ENCODE measurements around the gene ATP7B.

The ATP7B gene

DNA sequence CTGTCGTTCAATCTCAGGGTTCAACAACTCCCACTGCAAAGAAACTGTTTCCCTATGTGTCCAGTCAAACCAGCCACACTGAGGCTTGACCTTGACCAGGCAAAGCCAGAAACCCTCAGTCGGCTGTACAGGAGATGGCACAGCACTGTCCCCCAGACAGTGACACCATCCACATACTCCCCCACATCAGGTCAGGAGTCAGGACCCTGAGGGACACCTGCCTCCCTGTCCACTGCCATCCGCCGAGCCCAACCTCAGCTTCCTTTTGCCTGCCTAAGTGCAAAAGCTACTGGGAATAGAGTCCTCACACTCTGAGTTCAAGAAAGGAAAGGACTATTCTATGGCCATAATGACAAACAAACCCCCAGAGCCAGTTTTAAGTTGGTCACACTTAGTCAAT lies 66.8 kb downstream of the ATP7B start:
- no peak for DNase-seq

DNA sequence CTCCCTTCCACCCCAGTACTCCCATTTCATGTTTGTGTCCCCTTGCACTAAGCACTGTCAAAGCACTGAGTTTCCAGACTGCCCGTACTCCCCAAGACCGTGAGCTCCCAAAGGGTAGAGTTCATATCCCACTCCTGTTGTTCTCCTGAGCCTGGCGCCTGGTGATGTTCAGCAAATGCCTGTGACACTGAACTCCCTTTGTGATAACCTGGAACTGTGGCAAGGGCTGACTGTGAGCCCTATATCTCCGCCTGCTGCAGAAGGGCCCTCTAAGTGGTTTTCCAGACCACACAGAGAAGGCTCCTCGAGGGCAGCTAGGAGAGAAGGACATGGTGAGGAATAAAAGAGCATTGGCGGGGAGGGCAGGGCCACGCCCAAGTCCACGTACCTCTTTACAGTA lies 67.5 kb downstream of the ATP7B start:
- no peak for DNase-seq

- DNase-seq, result peak in 1 of 2 experiments; percentile 37
Measured at GRCh38 chr13:51942189-51942588, 69.1 kb downstream of the ATP7B start.

GRCh38 chr13:51938454-51938853 lies 72.8 kb downstream of the ATP7B start:
- DNase-seq, result no peak

DNA sequence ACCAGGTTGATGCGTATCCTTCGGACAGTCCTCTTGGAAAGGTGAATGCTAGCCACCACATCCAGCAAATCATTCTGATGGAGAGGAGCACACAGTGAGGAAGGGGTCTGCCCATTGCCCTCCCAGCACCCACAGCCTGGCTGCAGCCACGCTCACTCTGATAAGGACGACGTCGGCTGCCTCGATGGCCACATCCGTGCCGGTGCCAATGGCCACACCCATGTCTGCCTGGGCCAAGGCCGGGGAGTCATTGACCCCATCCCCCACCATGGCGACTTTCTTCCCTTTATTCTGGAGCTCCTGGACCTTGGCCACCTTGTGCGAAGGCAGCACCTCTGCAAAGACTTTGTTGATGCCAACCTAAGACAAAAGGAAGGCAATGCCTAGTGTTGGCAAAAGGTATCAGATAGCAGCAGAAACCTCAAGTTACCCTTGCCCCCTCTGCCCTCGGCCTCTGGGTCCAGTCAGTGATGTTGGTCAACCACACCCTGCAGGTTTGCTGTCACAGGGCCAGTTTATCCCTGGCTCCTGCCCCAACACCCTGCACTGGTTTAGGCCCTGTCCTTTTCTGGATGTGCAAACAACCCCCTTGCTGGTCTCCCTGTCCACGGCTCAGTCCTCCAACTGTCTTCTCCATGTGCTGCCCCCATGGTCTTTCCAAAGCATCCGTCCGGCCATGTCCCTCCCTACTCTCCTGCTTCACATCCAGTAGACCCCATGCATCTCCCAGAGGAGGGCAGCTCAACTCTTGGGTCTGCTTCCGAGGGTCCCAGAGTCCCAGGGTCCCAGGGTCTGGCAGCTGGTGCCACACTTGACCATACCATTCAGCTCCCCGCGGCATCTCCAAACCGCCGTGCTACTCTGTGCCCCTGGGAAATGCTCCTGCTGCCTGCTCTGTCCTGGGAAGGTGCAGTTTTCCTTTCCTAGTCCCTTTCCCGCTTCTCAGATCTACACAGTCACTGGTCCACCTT lies 73.6 kb downstream of the ATP7B start:
- DNase-seq, result no peak

- DNase-seq, result no peak
Measured at GRCh38 chr13:51935326-51936171, 75.7 kb downstream of the ATP7B start.

DNA sequence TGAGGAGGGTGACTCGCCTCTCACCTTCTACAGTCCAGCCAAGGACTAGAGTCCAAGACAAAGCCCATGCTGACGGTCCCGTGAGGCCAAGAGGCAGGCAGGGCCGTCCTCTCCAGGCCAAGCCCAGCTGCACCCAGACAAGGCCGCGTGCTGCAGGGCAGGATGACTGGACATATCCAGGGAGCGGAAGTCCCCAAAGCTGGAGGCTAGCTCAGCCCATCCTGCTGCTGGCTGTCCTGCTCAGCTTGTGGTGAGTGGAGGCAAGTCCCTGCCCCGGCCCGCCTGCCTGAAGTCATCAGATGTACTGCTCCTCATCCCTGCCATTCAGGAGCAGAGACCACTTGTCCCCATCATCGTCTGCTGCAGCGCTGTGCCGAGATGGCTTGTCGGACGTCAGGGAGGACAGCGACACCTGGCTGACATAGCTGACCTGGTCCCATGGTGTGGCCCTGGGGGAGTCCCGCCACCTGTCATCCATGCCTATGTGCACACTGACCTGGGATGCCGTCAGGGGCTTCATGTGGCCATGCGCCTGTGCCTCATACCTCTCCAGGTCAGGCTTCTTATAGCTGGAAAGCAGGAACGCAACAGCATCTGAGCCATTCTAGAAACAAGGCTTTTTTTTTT lies 76.7 kb downstream of the ATP7B start:
- no peak for DNase-seq

- DNase-seq, result no peak
Measured at GRCh38 chr13:51933466-51934058, 77.7 kb downstream of the ATP7B start.

DNA sequence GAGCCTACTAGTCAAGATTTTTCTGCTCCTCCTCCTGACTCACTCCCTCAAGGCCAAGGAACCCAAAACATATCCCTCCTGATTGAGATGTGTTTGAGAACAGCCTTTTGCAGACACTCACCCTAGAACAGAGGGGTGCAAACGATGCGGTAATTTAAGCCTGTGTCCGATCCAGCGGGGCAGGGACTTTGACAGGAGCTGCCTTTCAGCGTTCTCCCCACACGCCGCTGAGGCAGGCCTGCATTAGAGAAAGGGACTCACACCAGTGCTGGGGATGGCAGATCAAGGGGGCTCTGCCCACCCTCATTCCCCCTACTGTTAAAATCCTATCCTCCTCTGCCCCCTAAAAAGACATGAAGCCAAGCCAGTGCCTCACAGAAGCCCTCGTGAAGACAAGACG lies 79.0 kb downstream of the ATP7B start:
- no peak for DNase-seq

DNA sequence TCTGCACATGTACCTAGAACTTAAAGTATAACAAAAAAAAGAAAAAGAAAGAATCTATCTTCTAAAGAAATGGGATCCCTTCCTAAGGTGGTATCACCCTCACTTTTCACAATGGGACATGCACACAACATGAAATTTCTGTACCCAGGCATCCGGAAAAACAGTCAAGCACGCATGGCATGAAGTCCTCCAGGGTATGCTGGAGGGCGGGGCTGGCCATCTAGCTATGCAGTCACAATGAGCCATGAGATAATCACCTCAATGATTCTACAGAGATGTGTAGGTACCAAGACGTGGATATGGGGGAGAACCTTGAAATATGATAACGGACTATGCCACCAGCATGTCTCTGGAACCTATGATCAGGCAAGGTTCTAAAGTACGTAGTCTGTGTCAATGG lies 79.6 kb downstream of the ATP7B start:
- DNase-seq, result no peak

DNA sequence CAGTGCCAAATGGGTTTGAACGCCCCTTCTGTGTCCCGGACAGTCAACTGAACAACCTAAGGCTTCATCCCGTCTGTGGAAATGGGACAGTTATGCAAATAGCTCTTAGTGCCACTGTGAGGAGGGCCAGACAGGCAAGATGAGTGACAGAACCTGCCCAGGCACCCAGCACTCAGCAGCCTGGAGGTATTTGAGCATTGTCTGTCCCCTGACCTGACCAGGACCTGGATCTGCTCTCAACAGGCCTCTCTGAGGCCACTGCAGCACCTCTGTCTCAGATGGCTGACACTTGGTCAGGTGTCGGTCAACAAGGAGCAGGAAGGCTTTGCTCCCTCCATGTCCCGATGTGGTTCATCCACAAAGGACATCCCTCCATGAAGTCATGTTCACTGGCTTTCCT lies 81.6 kb downstream of the ATP7B start:
- DNase-seq, result no peak

- DNase-seq, result peak; percentile 20 to 36
Measured at GRCh38 chr13:51928231-51928630, 83.0 kb downstream of the ATP7B start.

DNA sequence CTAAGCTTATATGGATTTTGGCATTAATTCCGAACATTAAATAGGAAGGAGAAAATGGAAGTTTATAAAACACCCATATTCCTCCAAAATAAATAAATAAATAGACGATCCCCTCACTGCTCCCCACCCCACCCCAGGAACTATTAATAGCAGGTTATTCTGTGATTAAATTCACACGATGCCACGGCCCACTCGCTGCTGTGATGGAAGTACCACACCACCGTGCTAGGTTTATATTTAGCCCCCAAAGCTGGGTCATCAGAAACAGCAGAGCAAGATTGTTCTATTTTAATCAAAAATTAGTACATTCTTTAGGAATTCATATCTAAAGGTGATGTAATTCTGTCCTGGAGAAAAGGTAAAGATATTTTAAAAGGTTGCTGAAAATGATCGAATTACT lies 84.1 kb downstream of the ATP7B start:
- no peak for DNase-seq

GRCh38 chr13:51926528-51926885 lies 84.7 kb downstream of the ATP7B start:
- no peak for DNase-seq

DNA sequence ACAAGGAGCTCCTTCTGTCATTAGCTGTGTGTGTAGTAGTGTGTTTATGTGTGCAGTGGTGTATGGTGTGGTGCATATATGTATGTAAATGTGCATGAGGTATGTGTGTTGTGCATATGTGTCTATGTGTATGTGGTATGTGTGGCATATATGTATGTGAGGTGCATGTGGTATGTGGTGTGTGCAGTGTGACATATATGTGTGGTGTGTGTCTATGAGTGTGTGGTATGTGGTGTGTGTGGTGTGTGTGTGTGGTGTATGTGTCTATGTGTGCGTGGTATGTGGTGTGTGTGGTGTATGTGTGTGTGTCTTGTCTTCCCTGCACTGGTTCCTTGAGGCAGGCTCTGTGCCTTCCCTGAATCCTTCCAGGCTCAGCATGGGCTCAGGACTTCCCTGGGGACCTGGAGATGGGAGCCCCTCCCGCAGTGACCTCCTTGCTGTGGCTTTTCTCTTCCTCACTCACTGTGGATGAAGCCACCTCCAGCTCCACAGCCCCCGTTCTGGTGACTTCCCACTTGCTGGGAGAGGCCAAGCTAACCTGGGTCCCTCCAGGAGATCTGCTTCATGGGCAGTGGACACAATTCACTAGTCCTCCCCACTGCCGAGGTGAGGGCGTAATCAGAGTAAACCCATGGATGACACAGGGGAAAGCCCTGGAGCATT lies 85.3 kb downstream of the ATP7B start:
- DNase-seq, result no peak

- no peak for DNase-seq
Measured at GRCh38 chr13:51924756-51925544, 86.3 kb downstream of the ATP7B start.

DNA sequence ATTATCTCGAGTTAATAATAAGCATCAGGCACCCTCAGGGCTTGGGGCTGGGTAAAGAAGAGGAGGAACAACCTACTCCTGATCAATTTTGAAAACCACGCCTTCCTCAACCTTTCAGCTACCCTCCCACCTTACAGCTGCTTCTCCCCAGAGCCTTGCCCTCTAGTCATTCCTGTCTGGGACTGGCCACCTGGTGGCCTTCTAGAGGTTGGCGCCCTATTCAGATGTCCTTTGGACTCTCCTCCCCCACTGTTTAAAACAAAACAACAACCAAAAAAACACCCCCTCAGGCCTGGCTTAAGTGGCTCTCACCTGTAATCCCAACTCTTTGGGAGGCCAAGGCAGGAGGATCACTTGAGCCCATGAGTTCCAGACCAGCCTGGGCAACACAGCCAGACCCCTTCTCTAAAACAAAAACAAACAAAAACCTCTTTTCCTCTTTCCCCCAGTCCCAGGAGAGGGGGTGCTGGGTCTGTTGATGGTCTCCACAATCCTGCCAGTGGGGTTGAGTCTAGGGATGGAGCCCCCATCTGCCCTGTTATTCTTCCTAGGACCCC lies 87.2 kb downstream of the ATP7B start:
- DNase-seq, result no peak

- no peak for DNase-seq
Measured at GRCh38 chr13:51922771-51923480, 88.3 kb downstream of the ATP7B start.

DNA sequence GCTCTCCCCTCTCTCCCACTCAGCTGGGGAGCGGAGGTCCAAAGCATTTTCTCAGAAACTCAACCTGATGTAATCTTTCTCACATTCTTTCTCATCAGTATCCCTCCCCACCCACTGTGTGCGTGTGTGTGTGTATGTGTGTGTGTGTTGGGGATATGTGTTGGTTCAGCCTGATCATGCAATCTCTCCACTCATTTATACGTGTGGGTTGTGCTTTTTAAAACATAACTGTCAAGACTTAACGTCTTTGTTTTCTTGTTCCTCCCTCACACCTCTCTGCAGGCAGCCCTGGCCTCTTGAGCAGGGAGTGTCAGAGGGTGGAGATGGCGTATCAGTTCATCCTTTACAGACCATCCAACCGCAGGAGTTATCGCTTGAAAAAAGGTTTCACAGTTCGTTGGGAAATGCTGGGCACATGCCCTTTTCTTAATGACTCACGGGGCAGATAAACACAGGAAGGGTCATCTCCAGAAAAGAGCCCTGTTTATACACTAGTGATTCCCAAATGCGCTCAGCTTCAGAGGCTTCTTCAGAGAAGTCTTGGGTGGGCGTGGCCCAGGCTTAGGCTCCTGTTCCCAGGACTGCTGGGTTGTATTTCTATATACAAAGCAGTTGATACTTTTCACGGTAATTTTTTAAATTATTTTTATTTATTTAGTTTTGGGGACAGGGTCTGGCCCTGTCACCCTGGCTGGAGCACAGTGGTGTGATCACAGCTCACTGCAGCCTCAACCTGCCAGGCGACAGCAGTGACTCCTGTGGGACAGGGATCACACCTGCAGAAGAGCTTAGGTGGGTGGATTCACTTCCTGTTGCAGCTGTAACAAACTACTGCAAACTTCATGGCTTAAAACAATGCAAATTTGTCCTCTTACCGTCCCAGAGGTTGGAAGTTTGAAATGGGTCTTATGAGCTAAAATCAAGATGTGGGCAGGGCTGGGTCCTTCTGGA lies 89.2 kb downstream of the ATP7B start:
- DNase-seq, result no peak

Data from NCI-H2081 (cell line).